ENCODE measurements around the gene PER1. TPM values are rescaled to one million over a fixed set of nuclear protein-coding genes. Genes with fewer than 3 reads are reported as not detected.

The PER1 gene
- total and polyA plus RNA-seq, 9 of the 15 experiments (the other 6 are each of a cell fraction or from before 2014, with no cell fraction given): 0.13 to 26.0 (median 3.4) TPM

- TF ChIP-seq REST (IDR thresholded peaks at IDR 0.05; ENCODE audit: borderline replicate concordance) (no peak), REST (CRISPR knock-in tag; IDR thresholded peaks at IDR 0.05; ENCODE audit: low read depth) (no peak), ARHGAP35 (IDR thresholded peaks at IDR 0.05; ENCODE audit: partially characterized antibody) (no peak), MAFF (IDR thresholded peaks at IDR 0.05; ENCODE audit: low read length) (no peak), ZNF449 (CRISPR knock-in tag; IDR thresholded peaks at IDR 0.05) (no peak), NFRKB (IDR thresholded peaks at IDR 0.05; ENCODE audit: low read depth) (peak; percentile 53), ZNF165 (CRISPR knock-in tag; IDR thresholded peaks at IDR 0.05; ENCODE audit: borderline replicate concordance) (no peak), ZSCAN32 (CRISPR knock-in tag; IDR thresholded peaks at IDR 0.05) (no peak), KDM1A (IDR thresholded peaks at IDR 0.05) (no peak), SOX6 (IDR thresholded peaks at IDR 0.05) (0 out of 2 replicates have a peak, but pooled peaks have one; percentile 3), CREB1 (IDR thresholded peaks at IDR 0.05) (peak; percentile 84), CREB1 (CRISPR knock-in tag; IDR thresholded peaks at IDR 0.05) (peak; percentile 91), TAF9B (IDR thresholded peaks at IDR 0.05; ENCODE audit: partially characterized antibody) (peak; percentile 59), C11orf30 (IDR thresholded peaks at IDR 0.05; ENCODE audit: low read depth) (no peak)
- TF ChIP-seq, protein P1, sequence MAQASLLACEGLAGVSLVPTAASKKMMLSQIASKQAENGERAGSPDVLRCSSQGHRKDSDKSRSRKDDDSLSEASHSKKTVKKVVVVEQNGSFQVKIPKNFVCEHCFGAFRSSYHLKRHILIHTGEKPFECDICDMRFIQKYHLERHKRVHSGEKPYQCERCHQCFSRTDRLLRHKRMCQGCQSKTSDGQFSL (CRISPR knock-in tag; IDR thresholded peaks at IDR 0.05): no peak
- TF ChIP-seq, protein P1 (tag; IDR thresholded peaks at IDR 0.05): no peak
- TF ChIP-seq, protein P2, sequence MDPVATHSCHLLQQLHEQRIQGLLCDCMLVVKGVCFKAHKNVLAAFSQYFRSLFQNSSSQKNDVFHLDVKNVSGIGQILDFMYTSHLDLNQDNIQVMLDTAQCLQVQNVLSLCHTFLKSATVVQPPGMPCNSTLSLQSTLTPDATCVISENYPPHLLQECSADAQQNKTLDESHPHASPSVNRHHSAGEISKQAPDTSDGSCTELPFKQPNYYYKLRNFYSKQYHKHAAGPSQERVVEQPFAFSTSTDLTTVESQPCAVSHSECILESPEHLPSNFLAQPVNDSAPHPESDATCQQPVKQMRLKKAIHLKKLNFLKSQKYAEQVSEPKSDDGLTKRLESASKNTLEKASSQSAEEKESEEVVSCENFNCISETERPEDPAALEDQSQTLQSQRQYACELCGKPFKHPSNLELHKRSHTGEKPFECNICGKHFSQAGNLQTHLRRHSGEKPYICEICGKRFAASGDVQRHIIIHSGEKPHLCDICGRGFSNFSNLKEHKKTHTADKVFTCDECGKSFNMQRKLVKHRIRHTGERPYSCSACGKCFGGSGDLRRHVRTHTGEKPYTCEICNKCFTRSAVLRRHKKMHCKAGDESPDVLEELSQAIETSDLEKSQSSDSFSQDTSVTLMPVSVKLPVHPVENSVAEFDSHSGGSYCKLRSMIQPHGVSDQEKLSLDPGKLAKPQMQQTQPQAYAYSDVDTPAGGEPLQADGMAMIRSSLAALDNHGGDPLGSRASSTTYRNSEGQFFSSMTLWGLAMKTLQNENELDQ (CRISPR knock-in tag; IDR thresholded peaks at IDR 0.05; ENCODE audit: borderline replicate concordance): no peak
Measured at GRCh38 chr17:8153957-8154607, 1.9 kb upstream of the PER1 start (continued).

All from K562 (cell line).